ENCODE measurements around the gene EIF3I.

Gene EIF3I

GRCh38 chr1:32221980-32222755 is at the start of gene EIF3I, which contains the start of gene TMEM234:
Gene EIF3I (plus strand): TSS chr1:32222407. CDS start chr1:32222442, 35 bp downstream.
Gene TMEM234 (minus strand): TSS chr1:32222353. CDS start chr1:32222322, 31 bp downstream.
- peak; percentile 90 for DNase-seq

- DNase-seq = peak; percentile 20
Measured at GRCh38 chr1:32172621-32173245, 49.5 kb upstream of the EIF3I start.

- DNase-seq = no peak
Measured at GRCh38 chr1:32178380-32179192, 43.6 kb upstream of the EIF3I start.

GRCh38 chr1:32179193-32179442 is 43.1 kb upstream of the EIF3I start:
- DNase-seq = no peak

- DNase-seq = peak; percentile 95
Measured at GRCh38 chr1:32179443-32180185, 42.6 kb upstream of the EIF3I start, which contains the start of gene TXLNA. Gene TXLNA (plus strand): TSS chr1:32179675. CDS start chr1:32180346, 671 bp downstream.

GRCh38 chr1:32180186-32181060 is 41.8 kb upstream of the EIF3I start:
- DNase-seq = peak; percentile 56

GRCh38 chr1:32181065-32181464 is 41.1 kb upstream of the EIF3I start:
- no peak for DNase-seq

GRCh38 chr1:32181563-32181962 is 40.6 kb upstream of the EIF3I start:
- DNase-seq = no peak

- no peak for DNase-seq
Measured at GRCh38 chr1:32182060-32182459, 40.1 kb upstream of the EIF3I start.

GRCh38 chr1:32184650-32185049 is 37.6 kb upstream of the EIF3I start:
- no peak for DNase-seq

- DNase-seq = no peak
Measured at GRCh38 chr1:32186077-32186476, 36.1 kb upstream of the EIF3I start.

- DNase-seq = no peak
Measured at GRCh38 chr1:32186491-32186890, 35.7 kb upstream of the EIF3I start.

GRCh38 chr1:32187850-32188249 is 34.4 kb upstream of the EIF3I start:
- DNase-seq = no peak

- no peak for DNase-seq
Measured at GRCh38 chr1:32192220-32192948, 29.8 kb upstream of the EIF3I start.

- DNase-seq = no peak
Measured at GRCh38 chr1:32194984-32195383, 27.2 kb upstream of the EIF3I start.

- no peak for DNase-seq
Measured at GRCh38 chr1:32195531-32195930, 26.7 kb upstream of the EIF3I start.

- DNase-seq = no peak
Measured at GRCh38 chr1:32195972-32196823, 26.0 kb upstream of the EIF3I start.

GRCh38 chr1:32197074-32197473 is 25.1 kb upstream of the EIF3I start:
- no peak for DNase-seq

- no peak for DNase-seq
Measured at GRCh38 chr1:32197837-32198236, 24.4 kb upstream of the EIF3I start.
